ENCODE results near the gene FAM3B. TPM values are rescaled to one million over a fixed set of nuclear protein-coding genes. Genes with fewer than 3 reads are reported as not detected.

The FAM3B gene
- total and polyA plus RNA-seq, 2 of the 4 experiments (the other 2 are of a cell fraction): not detected

DNA sequence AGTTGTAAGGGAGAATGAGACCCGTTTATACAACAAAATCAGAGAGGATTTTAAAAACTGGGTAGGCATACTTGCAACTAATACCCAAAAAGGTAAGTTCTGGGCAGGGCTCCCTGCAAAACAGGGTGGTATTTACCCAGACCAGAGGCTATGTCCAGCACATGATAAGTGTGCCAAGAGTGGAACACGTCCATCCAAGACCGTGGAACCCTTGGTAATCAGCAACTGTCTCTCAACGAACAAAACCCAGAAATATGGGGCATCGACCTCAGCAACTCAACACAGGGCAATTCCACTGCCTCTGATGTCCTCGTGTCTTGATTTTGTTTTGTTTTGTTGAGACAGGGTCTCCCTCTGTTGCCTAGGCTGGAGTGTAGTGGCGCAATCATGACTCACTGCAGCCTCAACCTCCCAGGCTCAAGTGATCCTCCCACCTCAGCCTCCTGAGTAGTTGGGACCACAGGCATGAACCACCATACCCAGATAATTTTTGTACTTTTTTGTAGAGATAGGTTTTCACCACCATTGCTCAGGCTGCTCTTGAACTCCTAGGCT lies 82.7 kb downstream of the FAM3B start:
- no CpG with 5 or more reads among the region's 7 CpGs for whole genome bisulfite sequencing, 2 experiments (ENCODE audit: extremely low coverage in 2 of 2, insufficient read length in 1 of 2)
- Histone ChIP-seq H2BK15ac (ENCODE audit: low read depth, low read length) (no peak overlapping the region), H3K9ac (ENCODE audit: low read depth, low read length) (no peak overlapping the region), H3K18ac (ENCODE audit: low read depth, low read length) (no peak overlapping the region), H4K8ac (ENCODE audit: low read depth in 2 of 2, low read length in 2 of 2) (no peak overlapping the region), H3K27me3 (ENCODE audit: control insufficient read depth, insufficient read depth, low read length) (peaks cover 1% of the 10 kb centered on the region; the same call in 1 of the 2 replicates), H3K23ac (ENCODE audit: low read depth, low read length) (no peak overlapping the region), H2BK120ac (ENCODE audit: low read depth, low read length) (no peak overlapping the region), H3K4me2 (ENCODE audit: low read depth, low read length) (no peak overlapping the region), H3K9me1 (ENCODE audit: insufficient read depth, low read length) (no peaks in the 10 kb centered on the region), H4K5ac (ENCODE audit: low read depth, low read length) (no peak overlapping the region), H2AK9ac (replicated peaks; ENCODE audit: low read depth, low read length, poor library complexity) (no peak overlapping the region), H2BK20ac (ENCODE audit: low read depth, low read length) (no peak overlapping the region), H2BK5ac (ENCODE audit: low read depth, low read length, poor library complexity, severe bottlenecking) (no peak overlapping the region), H3K79me1 (ENCODE audit: low read depth in 1 of 2, low read length in 2 of 2) (no peaks in the 10 kb centered on the region), H3K9me3 (ENCODE audit: control insufficient read depth, insufficient read depth, low read length) (no peaks in the 10 kb centered on the region), H3K4me1 (ENCODE audit: control insufficient read depth, insufficient read depth, low read length) (no peaks in the 10 kb centered on the region), H3K56ac (ENCODE audit: extremely low read depth, insufficient read depth, low read length) (no peak overlapping the region), H4K91ac (ENCODE audit: insufficient read depth, low read depth, low read length) (no peak overlapping the region), H3K27ac (ENCODE audit: insufficient read depth, low read length) (no peak overlapping the region), H3K4me3 (ENCODE audit: insufficient read depth, low read depth, low read length) (no peak overlapping the region), H3K36me3 (ENCODE audit: control insufficient read depth, insufficient read depth, low read length) (no peaks in the 10 kb centered on the region), H3K4ac (ENCODE audit: low read depth, low read length) (no peak overlapping the region), H2AK5ac (ENCODE audit: low read depth, low read length) (no peak overlapping the region), H4K20me1 (ENCODE audit: insufficient read depth, low read length) (no peaks in the 10 kb centered on the region), H2AFZ (replicated peaks; ENCODE audit: low read length, poor library complexity) (no peak overlapping the region), H3K14ac (replicated peaks; ENCODE audit: low read depth, low read length) (no peak overlapping the region)
- dilution Hi-C loops (cut with HindIII; ENCODE audit: low sequenced_read_pairs, unreplicated experiment): no loop called here
- ChIA-PET POLR2A (ENCODE audit: unreplicated experiment) (no interaction called here), CTCF (no interaction called here)
- in situ Hi-C loops (cut with MboI; ENCODE audit: low sequenced_read_pairs): no loop called here
- BruUV-seq (replicated peaks): no TSS peak
- no peak for DNase-seq
- intact Hi-C loops (cut with micrococcal nuclease): no loop called here
- no peak for ATAC-seq (ENCODE audit: low read depth)
- TF ChIP-seq MXI1 (IDR thresholded peaks at IDR 0.05; ENCODE audit: borderline replicate concordance, low read depth, low read length) (no peak), CHD1 (IDR thresholded peaks at IDR 0.05; ENCODE audit: low read depth, low read length) (no peak), SMC3 (IDR thresholded peaks at IDR 0.05; ENCODE audit: low read depth, low read length) (no peak), POLR2A (IDR thresholded peaks at IDR 0.05; ENCODE audit: low read depth, low read length) (no peak), MAZ (IDR thresholded peaks at IDR 0.05; ENCODE audit: borderline replicate concordance, low read depth, low read length) (no peak), RAD21 (IDR thresholded peaks at IDR 0.05; ENCODE audit: low read length) (no peak), BHLHE40 (IDR thresholded peaks at IDR 0.05; ENCODE audit: low read depth, low read length) (no peak)
- TF ChIP-seq, protein P1, sequence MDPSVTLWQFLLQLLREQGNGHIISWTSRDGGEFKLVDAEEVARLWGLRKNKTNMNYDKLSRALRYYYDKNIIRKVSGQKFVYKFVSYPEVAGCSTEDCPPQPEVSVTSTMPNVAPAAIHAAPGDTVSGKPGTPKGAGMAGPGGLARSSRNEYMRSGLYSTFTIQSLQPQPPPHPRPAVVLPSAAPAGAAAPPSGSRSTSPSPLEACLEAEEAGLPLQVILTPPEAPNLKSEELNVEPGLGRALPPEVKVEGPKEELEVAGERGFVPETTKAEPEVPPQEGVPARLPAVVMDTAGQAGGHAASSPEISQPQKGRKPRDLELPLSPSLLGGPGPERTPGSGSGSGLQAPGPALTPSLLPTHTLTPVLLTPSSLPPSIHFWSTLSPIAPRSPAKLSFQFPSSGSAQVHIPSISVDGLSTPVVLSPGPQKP (IDR thresholded peaks at IDR 0.05; ENCODE audit: borderline replicate concordance, low read depth, low read length): no peak
- TF ChIP-seq, protein P2, sequence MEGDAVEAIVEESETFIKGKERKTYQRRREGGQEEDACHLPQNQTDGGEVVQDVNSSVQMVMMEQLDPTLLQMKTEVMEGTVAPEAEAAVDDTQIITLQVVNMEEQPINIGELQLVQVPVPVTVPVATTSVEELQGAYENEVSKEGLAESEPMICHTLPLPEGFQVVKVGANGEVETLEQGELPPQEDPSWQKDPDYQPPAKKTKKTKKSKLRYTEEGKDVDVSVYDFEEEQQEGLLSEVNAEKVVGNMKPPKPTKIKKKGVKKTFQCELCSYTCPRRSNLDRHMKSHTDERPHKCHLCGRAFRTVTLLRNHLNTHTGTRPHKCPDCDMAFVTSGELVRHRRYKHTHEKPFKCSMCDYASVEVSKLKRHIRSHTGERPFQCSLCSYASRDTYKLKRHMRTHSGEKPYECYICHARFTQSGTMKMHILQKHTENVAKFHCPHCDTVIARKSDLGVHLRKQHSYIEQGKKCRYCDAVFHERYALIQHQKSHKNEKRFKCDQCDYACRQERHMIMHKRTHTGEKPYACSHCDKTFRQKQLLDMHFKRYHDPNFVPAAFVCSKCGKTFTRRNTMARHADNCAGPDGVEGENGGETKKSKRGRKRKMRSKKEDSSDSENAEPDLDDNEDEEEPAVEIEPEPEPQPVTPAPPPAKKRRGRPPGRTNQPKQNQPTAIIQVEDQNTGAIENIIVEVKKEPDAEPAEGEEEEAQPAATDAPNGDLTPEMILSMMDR (conservative IDR thresholded peaks at IDR 0.05; ENCODE audit: low read depth, low read length): no peak

Data from IMR-90 (cell line).